Hepatocyte (in vitro differentiated cells): ENCODE results near the gene PMP22. TPM values are rescaled to one million over a fixed set of nuclear protein-coding genes. Genes with fewer than 3 reads are reported as not detected.
"Not testable (repeated sequence)": the region's sequence is repeated elsewhere in the genome, so short reads cannot be mapped to it uniquely, and the experiment has no call there.

Experiments used
- DNase-seq: peaks from one replicate; pipeline ENCODE4 v3.0.0-alpha.2; 2016; ENCODE audit warnings: low spot score
- H2AFZ ChIP-seq: fragments of 200-600 bp; sonication (generic); 2 replicates; pipeline ENCODE4 v1.6.0; 2016; ENCODE audit warnings: antibody characterized with exemption, mild to moderate bottlenecking
- H3K27ac ChIP-seq: fragments of 200-600 bp; sonication (generic); 2 replicates; pipeline ENCODE4 v1.5.1; 2016; ENCODE audit warnings: mild to moderate bottlenecking
- H3K27me3 ChIP-seq: fragments of 200-600 bp; sonication (generic); 2 replicates; pipeline ENCODE4 v1.6.1; 2016
- H3K36me3 ChIP-seq: fragments of 200-600 bp; sonication (generic); replicated peaks from 2 replicates; pipeline ENCODE4 v1.5.1; 2016; ENCODE audit warnings: low read depth; ENCODE audit not compliant: insufficient read depth
- H3K4me1 ChIP-seq: fragments of 200-600 bp; sonication (generic); 2 replicates; pipeline ENCODE4 v1.5.1; 2016; ENCODE audit warnings: mild to moderate bottlenecking, moderate library complexity; ENCODE audit not compliant: insufficient read depth
- H3K4me2 ChIP-seq: fragments of 200-600 bp; sonication (generic); 2 replicates; pipeline ENCODE4 v1.6.0; 2016
- H3K4me3 ChIP-seq: fragments of 200-600 bp; sonication (generic); 2 replicates; pipeline ENCODE4 v1.5.1; 2016; ENCODE audit warnings: mild to moderate bottlenecking
- H3K79me2 ChIP-seq: fragments of 200-600 bp; sonication (generic); 2 replicates; pipeline ENCODE4 v1.6.0; 2017; ENCODE audit warnings: mild to moderate bottlenecking
- H3K9me2 ChIP-seq: fragments of 200-600 bp; sonication (generic); replicated peaks from 2 replicates; pipeline ENCODE4 v1.6.0; 2017; ENCODE audit warnings: mild to moderate bottlenecking; ENCODE audit not compliant: insufficient read depth
- H3K9me3 ChIP-seq: fragments of 200-600 bp; sonication (generic); 2 replicates; pipeline ENCODE4 v1.5.1; 2016; ENCODE audit warnings: low read depth, mild to moderate bottlenecking
- H4K20me1 ChIP-seq: fragments of 200-600 bp; sonication (generic); 2 replicates; pipeline ENCODE4 v1.6.0; 2016; ENCODE audit warnings: mild to moderate bottlenecking; ENCODE audit not compliant: insufficient read depth, poor library complexity, severe bottlenecking
- CTCF ChIP-seq: fragments of 200-600 bp; sonication (generic); IDR thresholded peaks from 2 replicates; pipeline ENCODE4 v1.5.1; 2016; ENCODE audit warnings: antibody characterized with exemption, mild to moderate bottlenecking; ENCODE audit not compliant: poor library complexity
- EZH2 ChIP-seq: fragments of 200-600 bp; sonication (generic); IDR thresholded peaks from 2 replicates; pipeline ENCODE4 v1.6.1; 2016; ENCODE audit warnings: antibody characterized with exemption, mild to moderate bottlenecking, borderline replicate concordance
- EZH2phosphoT487 ChIP-seq: fragments of 200-600 bp; sonication (generic); IDR thresholded peaks from one replicate; pipeline ENCODE4 v1.6.1; 2018; ENCODE audit warnings: antibody characterized with exemption, mild to moderate bottlenecking, low read depth, moderate library complexity; ENCODE audit not compliant: unreplicated experiment, severe bottlenecking
- WGBS: methylation state at CpG from one replicate; pipeline ENCODE4 v1.1.6; 2016; ENCODE audit warnings: low lambda C conversion rate; ENCODE audit errors: missing lambda C conversion rate; 5-methylcytosine and 5-hydroxymethylcytosine counted together
- polyA plus RNA-seq: library from polyadenylated mRNA; unstranded; fragments of >200 nt; fragmentation: Nextera tagmentation; extraction: Ambion mirVana; gene quantifications from 2 replicates; pipeline ENCODE4 v1.2.1, GENCODE V29; 2016
- total RNA-seq: library from RNA; depleted of rRNA; stranded (reverse); fragments of >200 nt; gene quantifications from 2 replicates; pipeline ENCODE4 v1.2.3, GENCODE V29; 2014

Gene PMP22
- total and polyA plus RNA-seq, 2 experiments from 2014 or later = 111 to 163 TPM

DNA sequence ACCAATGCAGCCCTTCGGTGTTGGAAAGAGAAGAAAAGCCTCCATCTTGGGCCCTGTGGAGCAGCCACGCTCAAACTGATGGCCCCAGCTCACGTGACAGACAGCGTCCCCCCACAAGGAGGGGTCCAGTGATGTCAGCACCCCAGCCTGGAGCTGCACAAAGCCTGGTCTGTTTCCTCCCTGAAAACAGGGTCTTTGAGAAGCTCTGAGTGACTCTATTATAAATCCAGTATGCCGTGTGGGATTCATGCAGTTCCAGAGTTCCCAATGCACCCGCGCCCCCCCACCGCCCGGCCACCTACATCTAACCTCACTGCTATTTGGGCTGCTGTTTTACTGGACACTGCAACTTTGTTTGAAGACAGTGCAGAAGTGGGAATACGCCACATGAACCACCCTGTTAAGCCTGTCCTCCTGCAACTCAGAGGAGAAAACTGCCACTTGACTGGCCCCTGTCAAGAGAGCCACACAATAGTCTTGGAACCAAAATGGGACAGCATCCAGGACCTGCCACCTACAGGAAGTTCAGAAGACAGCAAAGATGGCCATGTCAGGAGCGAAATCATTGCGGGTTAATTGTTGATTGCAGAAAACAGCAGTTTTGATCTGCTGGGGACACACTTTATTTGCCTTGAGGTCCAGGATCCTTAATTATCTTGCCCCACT lies 33.1 kb downstream of the PMP22 start:
- Histone ChIP-seq H3K27ac (no peak overlapping the region), H3K36me3 (no peaks in the 10 kb centered on the region), H2AFZ (no peak overlapping the region), H3K9me3 (no peaks in the 10 kb centered on the region), H3K4me1 (peaks cover 5% of the 10 kb centered on the region), H3K27me3 (no peaks in the 10 kb centered on the region), H3K79me2 (no peaks in the 10 kb centered on the region), H3K4me2 (no peak overlapping the region), H4K20me1 (no peaks in the 10 kb centered on the region), H3K4me3 (no peak overlapping the region), H3K9me2 (no peaks in the 10 kb centered on the region)
- 94% methylated on average over 10 of the region's 12 CpGs for WGBS
- no peak for TF ChIP-seq EZH2
- no peak for TF ChIP-seq EZH2phosphoT487
- TF ChIP-seq CTCF = no peak
- no peak for DNase-seq

- DNase-seq = no peak
- Histone ChIP-seq H4K20me1 (no peaks in the 10 kb centered on the region), H3K4me2 (no peak overlapping the region), H3K4me3 (no peak overlapping the region), H3K79me2 (no peaks in the 10 kb centered on the region), H3K9me3 (no peaks in the 10 kb centered on the region), H3K36me3 (no peaks in the 10 kb centered on the region), H3K27ac (no peak overlapping the region), H3K4me1 (no peaks in the 10 kb centered on the region), H3K27me3 (no peaks in the 10 kb centered on the region), H2AFZ (no peak overlapping the region), H3K9me2 (no peaks in the 10 kb centered on the region)
- TF ChIP-seq CTCF (no peak), EZH2phosphoT487 (no peak), EZH2 (no peak)
- WGBS = 96% methylated on average over 18 of the region's 18 CpGs
Observed at GRCh38 chr17:15230866-15231265, 34.3 kb downstream of the PMP22 start.

DNA sequence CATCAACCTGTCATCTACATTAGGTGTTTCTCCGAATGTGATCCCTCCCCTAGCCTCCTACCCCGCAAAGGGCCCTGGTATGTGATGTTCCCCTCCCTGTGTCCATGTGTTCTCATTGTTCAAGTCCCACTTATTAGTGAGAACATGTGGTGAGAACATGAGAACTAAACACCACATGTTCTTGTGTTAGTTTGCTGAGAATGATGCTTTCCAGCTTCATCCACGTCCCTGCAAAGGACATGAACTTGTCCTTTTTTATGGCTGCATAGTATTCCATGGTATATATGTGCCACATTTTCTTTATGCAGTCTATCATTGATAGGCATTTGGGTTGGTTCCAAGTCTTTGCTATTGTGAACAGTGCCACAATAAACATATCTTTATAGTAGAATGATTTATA lies 43.3 kb downstream of the PMP22 start:
- H3K9me2 ChIP-seq, H3K9me3 ChIP-seq, H3K4me2 ChIP-seq, H3K36me3 ChIP-seq, H3K27ac ChIP-seq, H4K20me1 ChIP-seq, H2AFZ ChIP-seq, H3K4me1 ChIP-seq, H3K4me3 ChIP-seq, DNase-seq, H3K79me2 ChIP-seq, H3K27me3 ChIP-seq: not testable (repeated sequence)
- 91% methylated on average over 3 of the region's 3 CpGs for WGBS

DNA sequence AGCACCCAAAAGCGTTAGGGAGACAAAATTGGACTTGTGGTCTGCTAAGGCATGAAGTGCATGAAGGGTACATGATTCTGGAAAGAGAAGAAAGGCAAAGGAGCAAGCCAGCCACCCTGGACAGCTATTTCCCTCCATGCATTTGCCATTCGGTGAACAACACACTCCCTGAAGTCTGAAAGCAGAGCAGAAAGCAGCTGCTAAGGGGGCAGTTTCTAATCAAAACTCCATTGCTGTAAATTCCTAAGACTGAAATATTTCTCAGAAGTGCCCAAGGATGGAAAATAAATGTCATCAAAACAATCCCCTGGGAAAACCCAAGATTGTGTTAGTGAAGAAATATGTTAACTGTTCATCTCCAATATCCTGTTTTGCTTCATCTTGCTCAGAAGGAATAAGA lies 44.3 kb downstream of the PMP22 start:
- no peak for DNase-seq
- WGBS = 69% methylated on average over 2 of the region's 2 CpGs
- Histone ChIP-seq H4K20me1 (no peaks in the 10 kb centered on the region), H3K27ac (no peak overlapping the region), H3K9me3 (no peaks in the 10 kb centered on the region), H3K4me3 (no peak overlapping the region), H3K36me3 (no peaks in the 10 kb centered on the region), H2AFZ (no peak overlapping the region), H3K9me2 (no peaks in the 10 kb centered on the region), H3K79me2 (no peaks in the 10 kb centered on the region), H3K27me3 (no peaks in the 10 kb centered on the region), H3K4me2 (no peak overlapping the region), H3K4me1 (no peaks in the 10 kb centered on the region)
- no peak for TF ChIP-seq CTCF
- TF ChIP-seq EZH2 = no peak
- TF ChIP-seq EZH2phosphoT487 = no peak
